Stimulated activated CD8-positive, alpha-beta memory T cell treated with anti-CD3 and anti-CD28 coated beads, Interleukin-15, amount 100 ng/mL, for 24 hours (primary cell): ENCODE results near the gene ADAT3.
"Not testable (repeated sequence)": the region's sequence is repeated elsewhere in the genome, so short reads cannot be mapped to it uniquely, and the experiment has no call there.

Experiments
- DNase-seq: peaks from one replicate; pipeline ENCODE4 v3.0.0-alpha.2; 2020; ENCODE audit warnings: low read depth

Gene ADAT3

GRCh38 chr19:1882786-1883692, 22.2 kb upstream of the ADAT3 start:
- no peak for DNase-seq

GRCh38 chr19:1883784-1884183, 21.4 kb upstream of the ADAT3 start:
- no peak for DNase-seq

GRCh38 chr19:1884291-1884718, 20.9 kb upstream of the ADAT3 start:
- DNase-seq: no peak

- no peak for DNase-seq
These were observed 20.4 kb upstream of the ADAT3 start for GRCh38 chr19:1884719-1885334.

- peak; percentile 95 for DNase-seq
These were observed 19.6 kb upstream of the ADAT3 start, which contains the start of gene ABHD17A for GRCh38 chr19:1885398-1886119. TSS of gene ABHD17A (minus strand) at chr19:1885496. CDS start at chr19:1881566, 3,930 bp downstream.

GRCh38 chr19:1886360-1886759, 18.8 kb upstream of the ADAT3 start:
- DNase-seq: not testable (repeated sequence)

- no peak for DNase-seq
These were observed 16.8 kb upstream of the ADAT3 start for GRCh38 chr19:1888385-1888784.

GRCh38 chr19:1889907-1890306, 15.3 kb upstream of the ADAT3 start:
- no peak for DNase-seq

- no peak for DNase-seq
These were observed 11.4 kb upstream of the ADAT3 start for GRCh38 chr19:1893791-1894190.

- DNase-seq: no peak
These were observed 8.7 kb upstream of the ADAT3 start for GRCh38 chr19:1896508-1896907.

- no peak for DNase-seq
These were observed 3.2 kb upstream of the ADAT3 start for GRCh38 chr19:1901940-1902404.

GRCh38 chr19:1902923-1903322, 2.3 kb upstream of the ADAT3 start:
- no peak for DNase-seq

GRCh38 chr19:1904860-1905109, 414 bp upstream of the ADAT3 start:
- DNase-seq: no peak

GRCh38 chr19:1905863-1906375, 720 bp downstream of the ADAT3 start:
- DNase-seq: no peak

GRCh38 chr19:1906985-1907562, 1.9 kb downstream of the ADAT3 start:
- DNase-seq: no peak

GRCh38 chr19:1907563-1908363, 2.6 kb downstream of the ADAT3 start:
- DNase-seq: no peak

- no peak for DNase-seq
These were observed 3.1 kb downstream of the ADAT3 start for GRCh38 chr19:1908364-1908678.

- no peak for DNase-seq
These were observed 4.5 kb downstream of the ADAT3 start for GRCh38 chr19:1909761-1910080.

- DNase-seq: no peak
These were observed 5.0 kb downstream of the ADAT3 start for GRCh38 chr19:1910177-1910576.

GRCh38 chr19:1911098-1911497, 5.9 kb downstream of the ADAT3 start:
- no peak for DNase-seq

- no peak for DNase-seq
These were observed 6.8 kb downstream of the ADAT3 start for GRCh38 chr19:1911995-1912394.
